GM18505 (cell line): ENCODE results near the gene NEB.
"Not testable (repeated sequence)": the region's sequence is repeated elsewhere in the genome, so short reads cannot be mapped to it uniquely, and the experiment has no call there.

Experiments
- ATAC-seq: cut with Tn5 transposase; IDR thresholded peaks from one replicate; pipeline ENCODE4 v1.9.1; 2021; ENCODE audit not compliant: unreplicated experiment
- POLR2A ChIP-seq: IDR thresholded peaks from 4 replicates; pipeline ENCODE4 v1.6.1; 2011; ENCODE audit warnings: borderline replicate concordance; ENCODE audit not compliant: insufficient read depth, insufficient read length; ENCODE audit errors: extremely low read depth

Gene NEB

GRCh38 chr2:151771599-151772358 is 37.5 kb upstream of the NEB start:
- no peak for TF ChIP-seq POLR2A
- peak; percentile 97 for ATAC-seq

GRCh38 chr2:151770995-151771394 is 36.7 kb upstream of the NEB start:
- ATAC-seq = no peak
- no peak for TF ChIP-seq POLR2A

GRCh38 chr2:151769606-151770005 is 35.3 kb upstream of the NEB start:
- ATAC-seq = no peak
- TF ChIP-seq POLR2A = no peak

GRCh38 chr2:151767536-151767935 is 33.3 kb upstream of the NEB start:
- no peak for TF ChIP-seq POLR2A
- ATAC-seq = no peak

- TF ChIP-seq POLR2A = no peak
- peak; percentile 51 for ATAC-seq
Measured at GRCh38 chr2:151766437-151767153, 32.3 kb upstream of the NEB start.

GRCh38 chr2:151765760-151766410 is 31.6 kb upstream of the NEB start:
- ATAC-seq = no peak
- no peak for TF ChIP-seq POLR2A

GRCh38 chr2:151762694-151763093 is 28.4 kb upstream of the NEB start:
- no peak for TF ChIP-seq POLR2A
- no peak for ATAC-seq

GRCh38 chr2:151761687-151762086 is 27.4 kb upstream of the NEB start:
- ATAC-seq = no peak
- no peak for TF ChIP-seq POLR2A

- no peak for ATAC-seq
- TF ChIP-seq POLR2A = no peak
Measured at GRCh38 chr2:151761193-151761592, 26.9 kb upstream of the NEB start.

- TF ChIP-seq POLR2A = no peak
- ATAC-seq = no peak
Measured at GRCh38 chr2:151760139-151760650, 25.9 kb upstream of the NEB start.

GRCh38 chr2:151758744-151759143 is 24.5 kb upstream of the NEB start:
- ATAC-seq = no peak
- no peak for TF ChIP-seq POLR2A

- ATAC-seq = no peak
- no peak for TF ChIP-seq POLR2A
Measured at GRCh38 chr2:151757861-151758260, 23.6 kb upstream of the NEB start.

GRCh38 chr2:151756820-151757219 is 22.5 kb upstream of the NEB start:
- no peak for ATAC-seq
- TF ChIP-seq POLR2A = no peak

- no peak for TF ChIP-seq POLR2A
Measured at GRCh38 chr2:151754253-151754897, 20.1 kb upstream of the NEB start.

GRCh38 chr2:151753540-151753939 is 19.3 kb upstream of the NEB start:
- no peak for ATAC-seq
- no peak for TF ChIP-seq POLR2A

More at GRCh38 chr2:151754253-151754897, 20.1 kb upstream of the NEB start:
- ATAC-seq = no peak

- ATAC-seq = not testable (repeated sequence)
Measured at GRCh38 chr2:151745261-151745660, 11.0 kb upstream of the NEB start.
